ENCODE measurements around the gene MTHFD2L.

- TF ChIP-seq, protein P1, sequence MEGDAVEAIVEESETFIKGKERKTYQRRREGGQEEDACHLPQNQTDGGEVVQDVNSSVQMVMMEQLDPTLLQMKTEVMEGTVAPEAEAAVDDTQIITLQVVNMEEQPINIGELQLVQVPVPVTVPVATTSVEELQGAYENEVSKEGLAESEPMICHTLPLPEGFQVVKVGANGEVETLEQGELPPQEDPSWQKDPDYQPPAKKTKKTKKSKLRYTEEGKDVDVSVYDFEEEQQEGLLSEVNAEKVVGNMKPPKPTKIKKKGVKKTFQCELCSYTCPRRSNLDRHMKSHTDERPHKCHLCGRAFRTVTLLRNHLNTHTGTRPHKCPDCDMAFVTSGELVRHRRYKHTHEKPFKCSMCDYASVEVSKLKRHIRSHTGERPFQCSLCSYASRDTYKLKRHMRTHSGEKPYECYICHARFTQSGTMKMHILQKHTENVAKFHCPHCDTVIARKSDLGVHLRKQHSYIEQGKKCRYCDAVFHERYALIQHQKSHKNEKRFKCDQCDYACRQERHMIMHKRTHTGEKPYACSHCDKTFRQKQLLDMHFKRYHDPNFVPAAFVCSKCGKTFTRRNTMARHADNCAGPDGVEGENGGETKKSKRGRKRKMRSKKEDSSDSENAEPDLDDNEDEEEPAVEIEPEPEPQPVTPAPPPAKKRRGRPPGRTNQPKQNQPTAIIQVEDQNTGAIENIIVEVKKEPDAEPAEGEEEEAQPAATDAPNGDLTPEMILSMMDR (IDR thresholded peaks at IDR 0.05; ENCODE audit: low read length) = no peak
- TF ChIP-seq EZH2 (IDR thresholded peaks at IDR 0.05; ENCODE audit: borderline replicate concordance, low read length) = no peak
Measured at GRCh38 chr4:74205559-74205958, 47.6 kb downstream of the MTHFD2L start.

All from OCI-LY1 (cell line).